GM10847 (cell line): Measurements from ENCODE around the gene AFMID.

Experiments used
- POLR2A ChIP-seq: IDR thresholded peaks from 2 replicates; pipeline ENCODE4 v1.6.1; 2011; ENCODE audit not compliant: insufficient read length; ENCODE audit errors: extremely low read depth

AFMID gene, protein sequence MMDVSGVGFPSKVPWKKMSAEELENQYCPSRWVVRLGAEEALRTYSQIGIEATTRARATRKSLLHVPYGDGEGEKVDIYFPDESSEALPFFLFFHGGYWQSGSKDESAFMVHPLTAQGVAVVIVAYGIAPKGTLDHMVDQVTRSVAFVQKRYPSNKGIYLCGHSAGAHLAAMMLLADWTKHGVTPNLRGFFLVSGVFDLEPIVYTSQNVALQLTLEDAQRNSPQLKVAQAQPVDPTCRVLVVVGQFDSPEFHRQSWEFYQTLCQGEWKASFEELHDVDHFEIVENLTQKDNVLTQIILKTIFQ

GRCh38 chr17:78186692-78187595 lies at the start of gene AFMID, which contains the start of gene TK1:
Gene AFMID (plus strand): TSS chr17:78187362. CDS start chr17:78187371, 9 bp downstream.
Gene TK1 (minus strand): TSS chr17:78187052. CDS start chr17:78186994, 58 bp downstream.
- TF ChIP-seq POLR2A = peak; percentile 61

- TF ChIP-seq POLR2A = no peak
Measured at GRCh38 chr17:78137392-78138203, 49.6 kb upstream of the AFMID start.

DNA sequence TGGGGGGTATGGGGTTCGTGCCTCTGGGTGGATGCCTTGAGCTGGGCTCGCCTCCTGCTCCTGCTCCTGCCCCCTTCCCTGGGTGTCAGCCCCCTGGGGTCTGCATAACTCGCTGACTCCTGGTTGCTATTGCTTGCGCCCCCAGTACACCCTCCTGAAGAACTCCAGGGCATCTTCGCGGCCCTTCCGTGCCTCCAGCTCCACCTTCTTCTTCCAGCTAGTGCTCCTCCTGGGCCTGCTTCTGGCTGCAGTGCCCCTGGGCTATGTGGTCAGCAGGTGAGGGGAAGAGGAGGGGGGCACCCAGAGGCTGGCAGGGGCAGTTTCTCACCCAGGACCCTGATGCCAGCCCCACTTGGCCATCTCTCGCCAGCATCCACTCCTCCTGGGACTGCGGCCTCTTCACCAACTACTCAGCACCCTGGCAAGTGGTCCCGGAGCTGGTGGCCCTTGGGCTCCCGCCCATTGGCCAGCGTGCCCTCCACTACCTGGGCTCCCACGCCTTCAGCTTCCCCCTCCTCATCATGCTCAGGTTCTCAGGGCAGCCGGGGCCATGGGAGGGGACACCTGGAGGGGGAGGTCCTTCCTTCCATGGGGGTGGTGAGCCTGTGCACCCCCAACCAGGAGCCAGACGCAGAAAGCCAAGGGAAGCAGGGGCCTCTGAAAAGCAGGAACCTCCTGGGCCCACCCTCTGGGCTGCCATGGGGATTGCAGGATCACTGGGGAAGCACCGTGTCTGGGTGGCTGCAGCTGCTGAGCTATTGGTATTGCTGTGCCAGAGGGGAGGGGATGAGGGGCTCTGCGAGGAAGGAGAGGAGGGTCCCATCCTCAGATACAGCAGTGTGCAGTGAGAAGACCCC lies 48.7 kb upstream of the AFMID start:
- TF ChIP-seq POLR2A = peak; percentile 0

DNA sequence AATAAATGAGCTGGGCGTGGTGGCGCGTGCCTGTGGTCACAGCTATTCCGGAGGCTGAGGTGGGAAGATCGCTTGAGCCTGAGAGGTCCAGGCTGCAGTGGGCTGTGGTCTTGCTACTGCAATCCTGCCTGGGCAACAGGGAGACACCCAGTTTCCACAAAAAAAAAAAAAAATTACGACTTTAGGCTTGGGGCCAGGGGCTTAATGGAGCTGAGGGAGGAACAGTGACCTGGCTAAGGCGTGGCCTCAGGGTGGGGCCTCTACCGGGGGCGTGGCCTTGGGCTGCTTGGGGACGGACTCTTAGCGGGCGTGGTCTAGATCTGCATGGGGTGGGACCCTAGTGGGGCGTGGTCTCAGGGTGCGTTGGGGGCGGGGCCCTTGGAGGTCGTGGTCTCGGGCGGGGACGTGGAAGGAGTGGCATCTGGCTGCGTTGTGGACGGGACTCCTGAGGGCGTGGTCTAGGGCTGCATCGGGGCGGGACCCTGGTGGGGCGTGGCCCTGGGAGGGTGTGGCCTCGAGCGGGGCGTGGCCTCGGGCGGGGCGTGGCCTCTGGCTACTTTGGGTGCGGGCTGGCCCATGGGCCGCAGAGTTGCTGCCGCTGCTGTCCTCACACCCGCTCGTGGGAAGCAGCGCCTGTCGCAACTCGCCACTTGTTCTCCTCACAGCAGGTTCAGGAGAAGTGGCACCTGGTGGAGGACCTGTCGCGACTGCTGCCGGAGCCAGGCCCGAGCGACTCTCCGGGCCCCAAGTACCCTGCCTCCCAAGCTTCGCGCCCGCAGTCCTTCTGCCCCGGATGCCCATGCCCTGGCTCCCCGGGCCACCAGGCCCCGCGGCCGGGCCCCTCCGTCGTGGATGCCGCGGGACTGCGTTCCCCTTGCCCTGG lies 46.8 kb upstream of the AFMID start:
- peak; percentile 63 for TF ChIP-seq POLR2A

GRCh38 chr17:78141437-78142118 lies 45.6 kb upstream of the AFMID start:
- TF ChIP-seq POLR2A = no peak

DNA sequence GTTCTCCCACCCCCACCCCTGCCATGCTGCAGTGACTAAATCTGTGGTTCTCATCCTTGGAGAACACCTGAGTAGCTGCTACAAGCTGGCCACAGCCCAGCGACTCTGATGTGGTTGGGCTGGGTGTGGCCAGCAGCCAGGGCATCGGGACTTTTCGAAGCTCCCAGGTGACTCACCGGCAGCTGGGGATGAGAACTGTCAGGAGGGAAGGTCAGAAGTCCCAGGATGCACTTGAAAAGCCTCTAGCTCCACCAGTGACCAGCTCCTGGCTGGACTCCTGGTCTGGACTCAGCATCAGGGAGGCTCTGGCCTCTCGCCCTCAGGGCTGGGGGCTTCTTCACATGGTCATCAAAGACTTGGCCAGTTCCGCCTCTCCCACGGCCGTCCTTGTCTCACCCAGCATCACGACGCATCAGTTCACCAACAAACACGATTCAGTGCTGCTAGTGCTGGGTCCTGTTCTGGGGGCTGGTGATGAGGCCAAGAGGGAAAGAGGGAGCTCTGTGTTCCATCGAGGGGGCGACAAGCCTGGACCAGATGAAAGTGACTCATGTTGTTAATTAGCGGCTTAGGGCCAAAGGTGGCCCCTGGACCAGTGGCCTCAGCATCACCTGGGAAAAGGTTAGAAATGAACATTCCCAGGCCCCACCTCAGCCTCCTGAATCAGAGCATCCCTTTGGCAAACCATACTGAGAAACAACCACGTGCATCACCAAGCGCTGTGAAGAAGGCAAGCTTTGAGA lies 44.9 kb upstream of the AFMID start:
- no peak for TF ChIP-seq POLR2A

GRCh38 chr17:78143214-78144146 lies 43.7 kb upstream of the AFMID start:
- no peak for TF ChIP-seq POLR2A

GRCh38 chr17:78144147-78144719 lies 42.9 kb upstream of the AFMID start:
- no peak for TF ChIP-seq POLR2A

DNA sequence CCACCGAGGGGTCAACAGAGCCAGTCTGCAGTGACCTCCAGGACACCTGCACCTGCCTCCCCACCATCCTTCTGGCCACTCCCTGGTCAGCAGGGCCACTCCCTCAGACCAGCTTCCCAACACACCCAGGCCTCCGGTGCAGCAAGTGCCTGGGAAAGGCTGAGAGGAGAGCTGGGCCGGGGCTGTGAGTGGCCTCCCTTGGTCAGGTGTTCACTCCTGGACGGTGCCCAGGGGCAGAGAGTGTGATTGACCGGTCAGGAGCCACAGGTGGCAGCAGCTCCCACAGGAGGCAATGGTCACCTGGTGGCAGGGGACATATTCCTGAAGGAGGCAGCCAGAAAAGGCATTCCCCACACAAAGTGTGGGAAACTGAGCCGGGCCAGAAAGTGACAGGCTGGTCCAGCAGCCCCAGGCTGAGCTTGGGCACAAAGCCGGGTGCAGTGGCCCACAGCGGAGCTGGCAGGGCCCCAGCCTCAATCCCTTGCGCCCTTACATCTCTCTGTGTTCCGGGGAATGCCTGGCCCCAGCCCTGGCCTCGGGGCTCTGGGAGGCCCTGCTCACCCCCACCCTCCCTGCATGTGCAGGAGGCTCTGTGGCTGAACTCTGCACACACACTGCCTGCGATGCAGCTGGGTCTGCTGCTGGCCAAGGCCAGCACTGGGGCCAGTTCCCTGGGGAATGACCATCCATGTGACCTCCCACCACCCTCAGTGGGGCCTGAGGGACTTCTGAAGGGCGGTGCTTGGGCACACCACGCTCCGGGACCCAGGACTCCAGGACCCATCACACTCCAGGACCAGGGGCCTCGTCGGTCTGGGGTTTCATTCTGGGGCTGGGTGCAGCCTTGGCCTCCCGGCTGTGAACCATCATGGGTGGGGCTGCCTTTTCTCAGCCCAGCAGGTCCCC lies 42.2 kb upstream of the AFMID start:
- no peak for TF ChIP-seq POLR2A

GRCh38 chr17:78146471-78146869 lies 40.7 kb upstream of the AFMID start:
- TF ChIP-seq POLR2A = no peak
